GM23338 (cell line): ENCODE results near the gene SCAPER. TPM values are rescaled to one million over a fixed set of nuclear protein-coding genes. Genes with fewer than 3 reads are reported as not detected.

Experiments used
- ATAC-seq: fragments of 200-7000 bp; cut with Tn5 transposase; 3 replicates; pipeline ENCODE4 v1.9.1; 2020
- DNase-seq: peaks from one replicate; pipeline ENCODE4 v3.0.0-alpha.2; 2015; ENCODE audit warnings: low spot score
- H2AFZ ChIP-seq: fragments of 200-600 bp; sonication (generic); 2 replicates; pipeline ENCODE4 v1.8.0; 2016; ENCODE audit warnings: antibody characterized with exemption, mild to moderate bottlenecking, moderate library complexity
- H3F3A ChIP-seq: fragments of 200-600 bp; sonication (generic); replicated peaks from 2 replicates; pipeline ENCODE4 v1.8.0; 2017; ENCODE audit warnings: antibody characterized with exemption, mixed run types, low read depth
- H3K27ac ChIP-seq: fragments of 200-600 bp; sonication (generic); 2 replicates; pipeline ENCODE4 v1.6.1; 2016; ENCODE audit warnings: low read depth
- H3K27me3 ChIP-seq: fragments of 200-600 bp; sonication (generic); 2 replicates; pipeline ENCODE4 v1.8.0; 2016; ENCODE audit warnings: mild to moderate bottlenecking, mixed run types, moderate library complexity; ENCODE audit not compliant: insufficient read depth
- H3K36me3 ChIP-seq: fragments of 200-600 bp; sonication (generic); 2 replicates; pipeline ENCODE4 v1.8.0; 2016; ENCODE audit warnings: mild to moderate bottlenecking; ENCODE audit not compliant: insufficient read depth
- H3K4me1 ChIP-seq: fragments of 200-600 bp; sonication (generic); 2 replicates; pipeline ENCODE4 v1.8.0; 2016; ENCODE audit warnings: mild to moderate bottlenecking, moderate library complexity; ENCODE audit not compliant: insufficient read depth
- H3K4me2 ChIP-seq: fragments of 200-600 bp; sonication (generic); 2 replicates; pipeline ENCODE4 v1.7.1; 2017; ENCODE audit warnings: mixed run types
- H3K4me3 ChIP-seq: fragments of 200-600 bp; sonication (generic); 2 replicates; pipeline ENCODE4 v1.6.1; 2016; ENCODE audit warnings: mixed run types
- H3K79me2 ChIP-seq: fragments of 200-600 bp; sonication (generic); replicated peaks from 2 replicates; pipeline ENCODE4 v1.8.0; 2017; ENCODE audit warnings: mild to moderate bottlenecking; ENCODE audit not compliant: insufficient read depth
- H3K9me2 ChIP-seq: fragments of 200-600 bp; sonication (generic); 2 replicates; pipeline ENCODE4 v1.8.0; 2017; ENCODE audit not compliant: insufficient read depth
- H4K20me1 ChIP-seq: fragments of 200-600 bp; sonication (generic); replicated peaks from 2 replicates; pipeline ENCODE4 v1.8.0; 2017; ENCODE audit warnings: mild to moderate bottlenecking; ENCODE audit not compliant: insufficient read depth
- H3K27ac Mint-ChIP-seq: 2 replicates; pipeline ENCODE4 v1.8.0; 2020; ENCODE audit warnings: inconsistent platforms, mild to moderate bottlenecking, moderate library complexity, mixed read lengths
- H3K27me3 Mint-ChIP-seq: 3 replicates; pipeline ENCODE4 v1.8.0; 2022; ENCODE audit warnings: low read depth, mild to moderate bottlenecking, moderate library complexity, mixed read lengths, inconsistent platforms; ENCODE audit not compliant: insufficient read depth, poor library complexity
- H3K36me3 Mint-ChIP-seq: 3 replicates; pipeline ENCODE4 v1.8.0; 2021; ENCODE audit warnings: low read depth, mild to moderate bottlenecking, inconsistent platforms, moderate library complexity, mixed read lengths
- H3K4me1 Mint-ChIP-seq: 3 replicates; pipeline ENCODE4 v1.8.0; 2020; ENCODE audit warnings: mild to moderate bottlenecking, inconsistent platforms, mixed read lengths
- H3K4me3 Mint-ChIP-seq: 3 replicates; pipeline ENCODE4 v1.8.0; 2021; ENCODE audit warnings: moderate library complexity, mild to moderate bottlenecking, inconsistent platforms, mixed read lengths
- H3K9me3 Mint-ChIP-seq: 3 replicates; pipeline ENCODE4 v1.8.0; 2020; ENCODE audit warnings: moderate library complexity, mild to moderate bottlenecking, inconsistent platforms, mixed read lengths
- CREB1 ChIP-seq: fragments of 250-450 bp; sonication (Bioruptor Pico); IDR thresholded peaks from 2 replicates; pipeline ENCODE4 v1.5.0; 2020; ENCODE audit warnings: low read depth, mild to moderate bottlenecking, moderate library complexity
- ETS1 ChIP-seq: IDR thresholded peaks from 2 replicates; pipeline ENCODE4 v1.6.1; 2016; ENCODE audit warnings: antibody characterized with exemption
- EZH2phosphoT487 ChIP-seq: fragments of 200-600 bp; sonication (generic); IDR thresholded peaks from one replicate; pipeline ENCODE4 v1.8.1; 2018; ENCODE audit warnings: antibody characterized with exemption; ENCODE audit not compliant: unreplicated experiment
- JUNB ChIP-seq: IDR thresholded peaks from one replicate; pipeline ENCODE4 v1.6.1; 2016; ENCODE audit warnings: antibody characterized with exemption; ENCODE audit not compliant: unreplicated experiment
- NANOG ChIP-seq: IDR thresholded peaks from 2 replicates; pipeline ENCODE4 v1.6.1; 2016; ENCODE audit warnings: antibody characterized with exemption, borderline replicate concordance
- POLR2AphosphoS5 ChIP-seq: IDR thresholded peaks from 2 replicates; pipeline ENCODE4 v1.6.1; 2016; ENCODE audit warnings: antibody characterized with exemption, low read depth
- STAT1 ChIP-seq: IDR thresholded peaks from one replicate; pipeline ENCODE4 v1.6.1; 2016; ENCODE audit warnings: antibody characterized with exemption; ENCODE audit not compliant: unreplicated experiment
- ZNF331 ChIP-seq: fragments of 250-450 bp; sonication (Bioruptor Pico); IDR thresholded peaks from 2 replicates; pipeline ENCODE4 v1.5.0; 2020; ENCODE audit warnings: low read depth, mild to moderate bottlenecking, moderate library complexity
- polyA plus RNA-seq: library from polyadenylated mRNA; unstranded; fragments of >200 nt; fragmentation: Nextera tagmentation; extraction: Ambion mirVana; gene quantifications from 2 replicates; pipeline ENCODE4 v1.2.1, GENCODE V29; 2016
- total RNA-seq: library from RNA; depleted of rRNA; stranded (reverse); fragments of >200 nt; shearing (Covaris generic); gene quantifications from 2 replicates; pipeline ENCODE4 v1.2.3, GENCODE V29; 2014
- TF ChIP-seq, protein P1 (sequence below): IDR thresholded peaks from one replicate; pipeline ENCODE4 v1.6.1; 2018; ENCODE audit warnings: antibody characterized with exemption; ENCODE audit not compliant: unreplicated experiment

The SCAPER gene
- total and polyA plus RNA-seq, 2 experiments from 2014 or later, result 9.1 to 17.6 TPM

- TF ChIP-seq ETS1 (no peak), STAT1 (no peak), JUNB (no peak), POLR2AphosphoS5 (no peak)
- TF ChIP-seq, protein P1, sequence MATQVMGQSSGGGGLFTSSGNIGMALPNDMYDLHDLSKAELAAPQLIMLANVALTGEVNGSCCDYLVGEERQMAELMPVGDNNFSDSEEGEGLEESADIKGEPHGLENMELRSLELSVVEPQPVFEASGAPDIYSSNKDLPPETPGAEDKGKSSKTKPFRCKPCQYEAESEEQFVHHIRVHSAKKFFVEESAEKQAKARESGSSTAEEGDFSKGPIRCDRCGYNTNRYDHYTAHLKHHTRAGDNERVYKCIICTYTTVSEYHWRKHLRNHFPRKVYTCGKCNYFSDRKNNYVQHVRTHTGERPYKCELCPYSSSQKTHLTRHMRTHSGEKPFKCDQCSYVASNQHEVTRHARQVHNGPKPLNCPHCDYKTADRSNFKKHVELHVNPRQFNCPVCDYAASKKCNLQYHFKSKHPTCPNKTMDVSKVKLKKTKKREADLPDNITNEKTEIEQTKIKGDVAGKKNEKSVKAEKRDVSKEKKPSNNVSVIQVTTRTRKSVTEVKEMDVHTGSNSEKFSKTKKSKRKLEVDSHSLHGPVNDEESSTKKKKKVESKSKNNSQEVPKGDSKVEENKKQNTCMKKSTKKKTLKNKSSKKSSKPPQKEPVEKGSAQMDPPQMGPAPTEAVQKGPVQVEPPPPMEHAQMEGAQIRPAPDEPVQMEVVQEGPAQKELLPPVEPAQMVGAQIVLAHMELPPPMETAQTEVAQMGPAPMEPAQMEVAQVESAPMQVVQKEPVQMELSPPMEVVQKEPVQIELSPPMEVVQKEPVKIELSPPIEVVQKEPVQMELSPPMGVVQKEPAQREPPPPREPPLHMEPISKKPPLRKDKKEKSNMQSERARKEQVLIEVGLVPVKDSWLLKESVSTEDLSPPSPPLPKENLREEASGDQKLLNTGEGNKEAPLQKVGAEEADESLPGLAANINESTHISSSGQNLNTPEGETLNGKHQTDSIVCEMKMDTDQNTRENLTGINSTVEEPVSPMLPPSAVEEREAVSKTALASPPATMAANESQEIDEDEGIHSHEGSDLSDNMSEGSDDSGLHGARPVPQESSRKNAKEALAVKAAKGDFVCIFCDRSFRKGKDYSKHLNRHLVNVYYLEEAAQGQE, result no peak
These were observed 513.8 kb downstream of the SCAPER start (continued) for GRCh38 chr15:76391309-76391708.

- H4K20me1 ChIP-seq, result no peaks in the 10 kb centered on the region
- TF ChIP-seq EZH2phosphoT487 (no peak), JUNB (no peak), CREB1 (CRISPR knock-in tag) (no peak), ZNF331 (no peak), NANOG (no peak)
- TF ChIP-seq, protein P1, result no peak
- no peaks in the 10 kb centered on the region for H3K36me3 Mint-ChIP-seq
- H3K36me3 ChIP-seq, result no peaks in the 10 kb centered on the region
- no peaks in the 10 kb centered on the region for H3K9me2 ChIP-seq
- ATAC-seq (no peak), DNase-seq (no peak)
- H3K4me2 ChIP-seq, result no peak overlapping the region
- no peak overlapping the region for H2AFZ ChIP-seq
- H3K9me3 Mint-ChIP-seq, result no peaks in the 10 kb centered on the region
- H3K79me2 ChIP-seq, result no peaks in the 10 kb centered on the region
- no peak overlapping the region for H3K4me3 Mint-ChIP-seq
- no peak overlapping the region for H3K27ac ChIP-seq
- no peaks in the 10 kb centered on the region for H3K4me1 Mint-ChIP-seq
- H3K27ac Mint-ChIP-seq, result no peak overlapping the region
- peaks cover 7% of the 10 kb centered on the region for H3K27me3 Mint-ChIP-seq
- no peak overlapping the region for H3K4me3 ChIP-seq
- no peaks in the 10 kb centered on the region for H3K27me3 ChIP-seq
- H3F3A ChIP-seq, result no peaks in the 10 kb centered on the region
- H3K4me1 ChIP-seq, result no peaks in the 10 kb centered on the region
These were observed 514.6 kb downstream of the SCAPER start for GRCh38 chr15:76390571-76390970.
